WERI-Rb-1 (cell line): ENCODE data around the gene NBPF11.
"Not testable (repeated sequence)": the region's sequence is repeated elsewhere in the genome, so short reads cannot be mapped to it uniquely, and the experiment has no call there.

Experiments
- DNase-seq: peaks from one replicate; pipeline ENCODE4 v3.0.0-alpha.2; 2020
- H3K27ac ChIP-seq: fragments of 250-450 bp; sonication (Bioruptor Pico); 2 replicates; pipeline ENCODE4 v1.5.1; 2020; ENCODE audit warnings: mild to moderate bottlenecking, moderate library complexity
- H3K27me3 ChIP-seq: fragments of 250-450 bp; sonication (Bioruptor Pico); 2 replicates; pipeline ENCODE4 v1.5.1; 2021; ENCODE audit warnings: mild to moderate bottlenecking, low read depth, moderate library complexity; ENCODE audit not compliant: insufficient read depth, severe bottlenecking
- H3K36me3 ChIP-seq: fragments of 250-450 bp; sonication (Bioruptor Pico); 2 replicates; pipeline ENCODE4 v1.5.1; 2020; ENCODE audit warnings: mild to moderate bottlenecking, moderate library complexity
- H3K4me3 ChIP-seq: 2 replicates; pipeline ENCODE4 v1.5.1; 2011; ENCODE audit warnings: low read depth, mild to moderate bottlenecking, control low read depth, low read length
- H3K9me3 ChIP-seq: fragments of 250-450 bp; sonication (Bioruptor Pico); 2 replicates; pipeline ENCODE4 v1.5.1; 2021; ENCODE audit warnings: mild to moderate bottlenecking, moderate library complexity; ENCODE audit not compliant: severe bottlenecking
- CTCF ChIP-seq: IDR thresholded peaks from 2 replicates; pipeline ENCODE4 v1.5.1; 2011; ENCODE audit warnings: low read depth, mild to moderate bottlenecking, control low read depth, inconsistent platforms, low read length

Gene NBPF11

GRCh38 chr1:148120395-148120794, 31.7 kb downstream of the NBPF11 start:
- TF ChIP-seq CTCF = 0 out of 2 replicates have a peak, but pooled peaks have one; percentile 11
- H3K9me3 ChIP-seq, H3K27ac ChIP-seq, H3K27me3 ChIP-seq, H3K4me3 ChIP-seq: not testable (repeated sequence)
- peaks cover 23% of the 10 kb centered on the region for H3K36me3 ChIP-seq
- peak; percentile 46 for DNase-seq

GRCh38 chr1:148095732-148096131, 56.3 kb downstream of the NBPF11 start:
- DNase-seq, H3K27me3 ChIP-seq, H3K27ac ChIP-seq, H3K9me3 ChIP-seq, H3K36me3 ChIP-seq, H3K4me3 ChIP-seq: not testable (repeated sequence)

- not testable (repeated sequence) for H3K27ac ChIP-seq, H3K27me3 ChIP-seq, H3K36me3 ChIP-seq, H3K9me3 ChIP-seq, H3K4me3 ChIP-seq
- peak; percentile 59 for DNase-seq
- TF ChIP-seq CTCF = peak; percentile 29; the same call in 1 of the 2 replicates
Measured at GRCh38 chr1:148086196-148086595, 65.9 kb downstream of the NBPF11 start.

- H3K9me3 ChIP-seq, DNase-seq, H3K27ac ChIP-seq, H3K27me3 ChIP-seq, H3K36me3 ChIP-seq, H3K4me3 ChIP-seq: not testable (repeated sequence)
Measured at GRCh38 chr1:148081205-148081604, 70.9 kb downstream of the NBPF11 start.

GRCh38 chr1:148078632-148079519, 73.2 kb downstream of the NBPF11 start:
- H3K27me3 ChIP-seq, H3K36me3 ChIP-seq, H3K9me3 ChIP-seq, H3K4me3 ChIP-seq, DNase-seq, H3K27ac ChIP-seq: not testable (repeated sequence)

GRCh38 chr1:148078090-148078489, 74.0 kb downstream of the NBPF11 start:
- H3K9me3 ChIP-seq, H3K27ac ChIP-seq, H3K4me3 ChIP-seq, H3K36me3 ChIP-seq, DNase-seq, H3K27me3 ChIP-seq: not testable (repeated sequence)

GRCh38 chr1:148077458-148077857, 74.6 kb downstream of the NBPF11 start:
- not testable (repeated sequence) for H3K4me3 ChIP-seq, DNase-seq, H3K27me3 ChIP-seq, H3K36me3 ChIP-seq, H3K9me3 ChIP-seq, H3K27ac ChIP-seq

GRCh38 chr1:148073392-148073791, 78.7 kb downstream of the NBPF11 start:
- H3K27me3 ChIP-seq, H3K27ac ChIP-seq, H3K9me3 ChIP-seq, H3K36me3 ChIP-seq, DNase-seq, H3K4me3 ChIP-seq: not testable (repeated sequence)

- DNase-seq, H3K36me3 ChIP-seq, H3K27ac ChIP-seq, H3K9me3 ChIP-seq, H3K27me3 ChIP-seq, H3K4me3 ChIP-seq: not testable (repeated sequence)
Measured at GRCh38 chr1:148068606-148069005, 83.5 kb downstream of the NBPF11 start.

- H3K36me3 ChIP-seq, H3K9me3 ChIP-seq, H3K27ac ChIP-seq, DNase-seq, H3K4me3 ChIP-seq, H3K27me3 ChIP-seq: not testable (repeated sequence)
Measured at GRCh38 chr1:148068201-148068600, 83.9 kb downstream of the NBPF11 start.

GRCh38 chr1:148060294-148060701, 91.8 kb downstream of the NBPF11 start:
- DNase-seq, H3K27me3 ChIP-seq, H3K36me3 ChIP-seq, H3K9me3 ChIP-seq, H3K27ac ChIP-seq, H3K4me3 ChIP-seq: not testable (repeated sequence)

- H3K27ac ChIP-seq, H3K27me3 ChIP-seq, DNase-seq, H3K36me3 ChIP-seq, H3K4me3 ChIP-seq, H3K9me3 ChIP-seq: not testable (repeated sequence)
Measured at GRCh38 chr1:148057384-148057783, 94.7 kb downstream of the NBPF11 start.
